ENCODE measurements around the gene BOLA2B.
"Not testable (repeated sequence)": the region's sequence is repeated elsewhere in the genome, so short reads cannot be mapped to it uniquely, and the experiment has no call there.

BOLA2B gene

GRCh38 chr16:30184891-30185682 is 8.4 kb downstream of the BOLA2B start:
- intact Hi-C loops (cut with DNase I): no loop called here
- peak in 5 of 10 donors; percentile 8 to 86 (median 66) for DNase-seq

DNA sequence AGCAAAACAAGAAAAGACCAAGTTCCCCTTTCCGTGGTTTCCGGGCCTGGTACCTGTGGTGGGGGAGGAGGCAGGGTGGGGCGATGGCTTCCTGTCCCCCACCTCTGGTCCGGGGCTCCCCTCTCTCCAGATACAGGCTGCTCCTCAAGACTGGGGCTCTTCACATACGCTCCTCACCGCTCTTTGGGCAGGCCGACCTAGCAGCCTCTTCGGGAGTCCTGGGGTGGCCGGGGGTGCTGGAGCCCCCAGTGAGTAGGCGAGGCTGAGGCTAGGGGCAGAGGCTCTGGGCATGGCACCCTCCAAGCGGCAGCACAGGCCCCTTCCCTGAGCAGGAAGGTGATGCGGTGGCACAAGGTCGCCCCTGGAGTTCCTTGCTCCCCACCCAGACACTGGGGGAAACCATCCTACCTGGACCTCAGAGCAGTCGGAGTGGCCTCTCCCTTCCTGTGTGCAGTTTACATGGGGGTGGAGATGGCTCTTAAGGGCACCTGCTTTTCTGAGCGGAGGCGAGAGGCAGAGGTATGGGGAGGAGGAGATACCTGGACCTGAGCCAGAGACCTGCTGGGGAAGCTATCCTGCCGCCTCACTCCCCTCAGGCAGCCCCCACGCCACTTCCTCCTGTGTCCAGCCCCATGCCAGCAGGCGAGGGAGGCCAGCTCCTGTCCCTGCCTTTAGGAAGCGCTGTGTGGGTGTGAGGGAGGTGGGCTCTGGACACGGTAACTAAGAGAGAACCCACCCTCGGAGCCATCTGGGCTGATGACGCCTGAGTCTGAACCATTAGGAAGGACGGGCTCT is 9.2 kb downstream of the BOLA2B start:
- intact Hi-C loops (cut with DNase I): no loop called here
- DNase-seq: peak in 7 of 10 donors; percentile 24 to 91 (median 41)

DNA sequence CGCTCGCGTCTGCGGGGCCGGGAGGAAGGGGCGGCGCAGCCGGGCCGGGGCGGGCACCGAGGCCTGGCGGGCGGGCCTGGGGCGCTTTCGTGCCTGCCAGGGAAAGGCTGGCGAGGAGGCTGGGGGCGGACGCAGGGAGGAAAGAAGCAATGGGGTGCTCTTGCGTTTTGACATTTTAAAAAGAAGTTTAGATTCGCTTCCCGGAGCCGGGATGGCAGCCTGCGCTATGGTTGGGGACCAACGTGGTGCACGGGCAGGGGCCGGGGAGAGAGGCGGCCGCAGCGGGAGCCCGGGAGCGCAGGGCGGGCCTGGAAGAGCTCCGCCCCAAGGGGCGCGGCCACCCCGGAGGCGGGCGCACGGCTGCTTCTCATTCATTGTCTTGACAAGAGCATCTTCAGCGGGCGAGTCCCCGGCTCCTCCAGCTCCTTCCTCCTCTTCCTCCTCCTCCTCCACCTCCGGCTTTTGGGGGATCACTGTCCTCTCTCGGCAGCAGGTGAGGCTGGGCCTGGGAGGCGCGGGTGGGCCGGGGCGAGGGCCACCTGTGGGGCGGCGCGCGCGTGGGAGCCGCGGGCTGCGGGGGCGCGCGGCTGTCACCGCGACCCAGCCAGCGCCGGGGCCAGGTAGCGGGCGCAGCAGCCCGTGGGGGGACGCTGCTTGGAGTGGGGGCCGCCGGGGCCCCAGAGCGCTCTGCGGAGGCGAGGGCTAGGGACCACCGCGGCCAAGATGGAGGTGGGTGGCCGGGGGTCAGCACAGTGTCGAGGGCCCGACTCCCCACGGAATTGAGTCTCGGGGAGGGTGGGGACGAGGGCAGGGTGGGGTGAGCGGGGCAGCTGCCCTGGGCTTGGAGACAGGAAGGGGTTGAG is 10.0 kb downstream of the BOLA2B start, which contains the start of gene CORO1A:
Gene CORO1A (plus strand): TSS at position 370 of the 863 bp plus-strand sequence. CDS start 1,608 bp downstream, outside the sequence.
- intact Hi-C loops (cut with DNase I): no loop called here
- peak; percentile 76 to 99 (median 90) for DNase-seq

DNA sequence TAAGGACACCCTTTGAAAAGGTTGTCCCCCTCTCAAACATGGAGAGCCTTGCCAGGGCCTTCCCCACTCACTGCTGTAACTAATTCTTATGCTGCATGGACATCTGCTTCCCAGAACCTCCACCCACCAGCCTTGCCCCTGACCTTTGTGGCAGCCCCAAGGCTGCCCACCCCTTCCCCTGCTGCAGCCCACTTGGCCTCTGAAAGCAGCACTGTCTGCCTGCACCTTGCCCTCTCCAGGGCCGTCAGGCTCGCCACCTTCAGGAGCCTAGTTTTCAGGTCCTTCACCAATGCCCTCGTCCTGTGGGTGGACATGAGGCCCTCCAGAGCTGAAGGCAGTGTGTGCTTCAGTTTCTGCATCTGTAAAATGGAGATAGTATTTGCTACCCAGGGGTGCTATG is 12.7 kb downstream of the BOLA2B start:
- intact Hi-C loops (cut with DNase I): no loop called here
- peak in 1 of 10 donors; percentile 52 for DNase-seq

DNA sequence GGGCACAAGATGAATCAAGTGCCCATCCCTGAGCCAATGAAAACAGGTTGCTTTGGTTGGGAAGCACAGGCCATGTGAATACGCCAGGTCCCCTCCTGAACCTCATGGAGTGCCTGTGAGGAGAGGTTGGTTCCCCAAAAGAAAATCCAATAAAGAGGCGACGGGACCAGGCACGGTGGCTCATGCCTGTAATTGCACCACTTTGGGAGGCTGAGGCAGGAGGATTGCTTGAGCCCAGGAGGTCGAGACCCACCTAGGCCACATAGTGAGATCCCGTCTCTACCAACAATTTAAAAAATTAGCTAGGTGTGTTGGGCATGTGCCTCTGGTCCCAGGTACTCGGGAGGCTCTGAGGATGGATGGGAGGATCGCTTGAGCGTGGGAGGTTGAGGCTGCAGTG is 13.5 kb downstream of the BOLA2B start:
- intact Hi-C loops (cut with DNase I): no loop called here
- DNase-seq: peak in 1 of 10 donors; percentile 3

GRCh38 chr16:30179195-30179594 is 14.3 kb downstream of the BOLA2B start:
- no peak for DNase-seq
- intact Hi-C loops (cut with DNase I): no loop called here

GRCh38 chr16:30176876-30177275 is 16.6 kb downstream of the BOLA2B start:
- DNase-seq: peak in 1 of 10 donors; percentile 5
- intact Hi-C loops (cut with DNase I): not testable (repeated sequence)

DNA sequence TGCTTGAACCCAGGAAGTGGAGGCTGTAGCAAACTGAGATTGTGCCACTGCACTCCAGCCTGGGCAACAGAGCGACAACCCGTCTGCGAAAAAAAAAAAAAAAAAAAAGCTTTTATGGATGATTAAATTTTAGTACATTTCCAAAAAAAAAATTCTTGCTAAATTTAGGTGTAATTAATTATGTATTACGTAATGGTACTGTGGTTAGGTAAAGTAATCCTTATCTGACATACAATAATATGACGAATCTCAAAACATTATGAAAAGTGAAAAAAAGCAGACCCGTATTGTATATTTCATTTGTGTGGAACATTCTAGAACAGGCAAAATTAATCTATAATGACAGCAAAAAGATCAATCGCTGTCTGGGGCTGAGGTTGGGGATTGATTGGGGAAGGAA is 20.4 kb downstream of the BOLA2B start:
- intact Hi-C loops (cut with DNase I): no loop called here

DNA sequence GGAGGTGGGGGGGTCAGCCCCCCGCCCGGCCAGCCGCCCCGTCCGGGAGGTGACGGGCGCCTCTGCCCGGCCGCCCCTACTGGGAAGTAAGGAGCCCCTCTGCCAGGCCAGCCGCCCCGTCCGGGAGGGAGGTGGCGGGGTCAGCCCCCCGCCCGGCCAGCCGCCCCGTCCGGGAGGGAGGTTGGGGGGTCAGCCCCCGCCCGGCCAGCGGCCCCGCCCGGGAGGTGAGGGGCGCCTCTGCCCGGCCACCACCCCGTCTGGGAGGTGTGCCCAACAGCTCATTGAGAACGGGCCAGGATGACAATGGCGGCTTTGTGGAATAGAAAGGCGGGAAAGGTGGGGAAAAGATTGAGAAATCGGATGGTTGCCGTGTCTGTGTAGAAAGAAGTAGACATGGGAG is 23.3 kb downstream of the BOLA2B start:
- intact Hi-C loops (cut with DNase I): not testable (repeated sequence)
- peak in 1 of 10 donors; percentile 62 for DNase-seq

More for the DNA sequence above, 20.4 kb downstream of the BOLA2B start:
- DNase-seq: no peak

DNA sequence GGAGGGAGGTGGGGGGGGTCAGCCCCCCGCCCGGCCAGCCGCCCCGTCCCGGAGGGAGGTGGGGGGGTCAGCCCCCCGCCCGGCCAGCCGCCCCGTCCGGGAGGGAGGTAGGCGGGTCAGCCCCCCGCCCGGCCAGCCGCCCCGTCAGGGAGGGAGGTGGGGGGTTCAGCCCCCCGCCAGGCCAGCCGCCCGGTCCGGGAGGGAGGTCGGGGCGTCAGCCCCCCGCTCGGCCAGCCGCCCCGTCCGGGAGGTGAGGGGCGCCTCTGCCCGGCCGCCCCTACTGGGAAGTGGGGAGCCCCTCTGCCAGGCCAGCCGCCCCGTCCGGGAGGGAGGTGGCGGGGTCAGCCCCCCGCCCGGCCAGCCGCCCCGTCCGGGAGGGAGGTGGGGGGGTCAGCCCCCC is 24.1 kb downstream of the BOLA2B start:
- peak in 1 of 10 donors; percentile 26 for DNase-seq
- intact Hi-C loops (cut with DNase I): not testable (repeated sequence)

GRCh38 chr16:30168746-30169145 is 24.7 kb downstream of the BOLA2B start:
- DNase-seq: peak in 2 of 10 donors; percentile 24 to 64
- intact Hi-C loops (cut with DNase I): not testable (repeated sequence)

DNA sequence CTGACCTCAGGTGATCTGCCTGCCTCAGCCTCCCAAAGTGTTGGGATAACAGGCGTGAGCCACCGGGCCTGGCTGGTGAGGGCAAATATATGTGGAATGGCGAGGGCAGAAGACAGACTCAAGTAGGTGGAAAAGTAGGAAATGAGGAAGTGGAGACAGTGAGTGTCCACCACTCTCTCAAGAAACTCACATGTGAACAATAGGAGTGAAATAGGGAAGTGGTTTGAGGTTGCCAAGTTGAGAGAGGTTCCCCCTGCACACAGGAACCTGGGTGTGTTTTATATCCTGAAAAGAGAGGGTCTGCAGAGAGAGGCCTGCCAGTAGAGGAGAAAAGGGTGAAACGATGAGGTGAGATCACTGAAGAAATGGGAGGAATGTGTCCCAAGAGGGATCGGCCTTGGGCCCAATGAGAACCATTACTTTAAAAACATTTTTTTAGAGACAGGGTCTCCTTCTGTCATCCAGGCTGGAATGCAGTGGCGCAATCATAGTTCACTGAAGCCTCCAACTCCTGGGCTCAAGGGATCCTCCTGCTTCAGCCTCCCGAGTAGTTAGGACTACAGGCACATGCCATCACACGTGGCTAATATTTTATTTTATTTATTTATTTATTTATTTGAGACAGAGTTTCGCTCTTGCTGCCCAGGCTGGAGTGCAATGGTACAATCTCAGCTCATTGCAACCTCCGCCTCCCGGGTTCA is 27.1 kb downstream of the BOLA2B start:
- intact Hi-C loops (cut with DNase I): no loop called here
- peak in 2 of 10 donors; percentile 18 to 63 for DNase-seq

GRCh38 chr16:30163538-30163937 is 29.9 kb downstream of the BOLA2B start:
- intact Hi-C loops (cut with DNase I): no loop called here

GRCh38 chr16:30157214-30157613 is 36.3 kb downstream of the BOLA2B start:
- peak in 1 of 10 donors; percentile 7 for DNase-seq
- intact Hi-C loops (cut with DNase I): no loop called here

More at GRCh38 chr16:30163538-30163937, 29.9 kb downstream of the BOLA2B start:
- no peak for DNase-seq

DNA sequence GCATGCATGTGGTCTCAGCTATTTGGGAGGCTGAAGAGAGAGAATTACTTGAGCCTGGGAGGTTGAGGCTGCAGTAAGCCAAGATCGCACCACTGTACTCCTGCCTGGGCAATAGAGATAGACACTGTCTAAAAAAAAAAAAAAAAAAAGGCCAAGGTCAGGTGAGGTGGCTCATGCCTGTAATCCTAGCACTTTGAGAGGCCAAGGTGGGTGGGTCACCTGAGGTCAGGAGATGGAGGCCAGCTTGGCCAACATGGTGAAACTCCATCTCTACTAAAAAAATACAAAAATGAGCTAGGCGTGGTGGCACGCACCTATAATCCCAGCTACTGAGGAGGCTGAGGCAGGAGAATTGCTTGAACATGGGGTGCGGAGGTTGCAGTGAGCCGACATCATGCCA is 38.3 kb downstream of the BOLA2B start:
- no peak for DNase-seq
- intact Hi-C loops (cut with DNase I): no loop called here

DNA sequence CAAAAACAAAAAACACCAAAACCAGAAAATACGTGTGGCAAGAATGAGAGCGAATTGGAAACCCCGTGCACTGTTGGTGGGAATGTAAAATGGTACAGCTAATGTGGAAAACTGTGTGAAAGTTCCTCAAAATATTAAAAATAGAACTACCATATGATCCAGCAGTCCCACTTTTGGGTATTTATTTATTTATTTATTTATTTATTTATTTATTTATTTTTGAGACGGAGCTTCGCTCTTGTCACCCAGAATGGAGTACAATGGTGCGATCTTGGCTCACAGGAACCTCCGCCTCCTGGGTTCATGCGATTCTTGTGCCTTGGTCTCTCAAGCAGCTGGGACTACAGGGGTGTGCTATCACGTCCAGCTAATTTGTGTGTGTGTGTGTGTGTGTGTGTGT is 40.9 kb downstream of the BOLA2B start:
- intact Hi-C loops (cut with DNase I): no loop called here

GRCh38 chr16:30151091-30151490 is 42.4 kb downstream of the BOLA2B start:
- intact Hi-C loops (cut with DNase I): no loop called here
- DNase-seq: peak in 1 of 10 donors; percentile 7

More for the DNA sequence above, 40.9 kb downstream of the BOLA2B start:
- peak in 1 of 10 donors; percentile 20 for DNase-seq

GRCh38 chr16:30149250-30149930 is 44.1 kb downstream of the BOLA2B start:
- intact Hi-C loops (cut with DNase I): no loop called here
- no peak for DNase-seq
